Measurements from ENCODE around the gene PTPN3.

The PTPN3 gene

GRCh38 chr9:109496841-109497225 is 1.3 kb downstream of the PTPN3 start:
- no peaks in the 10 kb centered on the region for H3K36me3 ChIP-seq (ENCODE audit: insufficient read depth, low read length)
- H3K9ac ChIP-seq (ENCODE audit: low read depth, low read length) = no peak overlapping the region
- no peaks in the 10 kb centered on the region for H3K4me1 ChIP-seq (ENCODE audit: insufficient read depth, low read length)
- no peaks in the 10 kb centered on the region for H3K9me3 ChIP-seq (ENCODE audit: control insufficient read depth, insufficient read depth, low read length)

GRCh38 chr9:109496218-109496617 is 1.9 kb downstream of the PTPN3 start:
- H3K36me3 ChIP-seq (ENCODE audit: insufficient read depth, low read length) = no peaks in the 10 kb centered on the region
- H3K9ac ChIP-seq (ENCODE audit: low read depth, low read length) = no peak overlapping the region
- H3K9me3 ChIP-seq (ENCODE audit: control insufficient read depth, insufficient read depth, low read length) = no peaks in the 10 kb centered on the region
- no peaks in the 10 kb centered on the region for H3K4me1 ChIP-seq (ENCODE audit: insufficient read depth, low read length)

- Histone ChIP-seq H3K9ac (ENCODE audit: low read depth, low read length) (no peak overlapping the region), H3K36me3 (ENCODE audit: insufficient read depth, low read length) (no peaks in the 10 kb centered on the region), H3K4me1 (ENCODE audit: insufficient read depth, low read length) (no peaks in the 10 kb centered on the region), H3K9me3 (ENCODE audit: control insufficient read depth, insufficient read depth, low read length) (no peaks in the 10 kb centered on the region)
Observed at GRCh38 chr9:109493648-109494047, 4.5 kb downstream of the PTPN3 start.

GRCh38 chr9:109491590-109491989 is 6.5 kb downstream of the PTPN3 start:
- Histone ChIP-seq H3K4me1 (ENCODE audit: insufficient read depth, low read length) (no peaks in the 10 kb centered on the region), H3K36me3 (ENCODE audit: insufficient read depth, low read length) (no peaks in the 10 kb centered on the region), H3K9ac (ENCODE audit: low read depth, low read length) (no peak overlapping the region), H3K9me3 (ENCODE audit: control insufficient read depth, insufficient read depth, low read length) (no peaks in the 10 kb centered on the region)

GRCh38 chr9:109488791-109489492 is 9.2 kb downstream of the PTPN3 start:
- no peaks in the 10 kb centered on the region for H3K4me1 ChIP-seq (ENCODE audit: insufficient read depth, low read length)

GRCh38 chr9:109488351-109488750 is 9.8 kb downstream of the PTPN3 start:
- no peaks in the 10 kb centered on the region for H3K9me3 ChIP-seq (ENCODE audit: control insufficient read depth, insufficient read depth, low read length)
- H3K36me3 ChIP-seq (ENCODE audit: insufficient read depth, low read length) = no peaks in the 10 kb centered on the region
- H3K9ac ChIP-seq (ENCODE audit: low read depth, low read length) = no peak overlapping the region
- no peaks in the 10 kb centered on the region for H3K4me1 ChIP-seq (ENCODE audit: insufficient read depth, low read length)

More at GRCh38 chr9:109488791-109489492, 9.2 kb downstream of the PTPN3 start:
- no peaks in the 10 kb centered on the region for H3K9me3 ChIP-seq (ENCODE audit: control insufficient read depth, insufficient read depth, low read length)
- no peaks in the 10 kb centered on the region for H3K36me3 ChIP-seq (ENCODE audit: insufficient read depth, low read length)
- H3K9ac ChIP-seq (ENCODE audit: low read depth, low read length) = no peak overlapping the region

GRCh38 chr9:109487247-109487646 is 10.9 kb downstream of the PTPN3 start:
- H3K9ac ChIP-seq (ENCODE audit: low read depth, low read length) = no peak overlapping the region
- H3K4me1 ChIP-seq (ENCODE audit: insufficient read depth, low read length) = no peaks in the 10 kb centered on the region
- H3K36me3 ChIP-seq (ENCODE audit: insufficient read depth, low read length) = no peaks in the 10 kb centered on the region

GRCh38 chr9:109483744-109484429 is 14.2 kb downstream of the PTPN3 start:
- Histone ChIP-seq H3K36me3 (ENCODE audit: insufficient read depth, low read length) (no peaks in the 10 kb centered on the region), H3K9me3 (ENCODE audit: control insufficient read depth, insufficient read depth, low read length) (no peaks in the 10 kb centered on the region), H3K4me1 (ENCODE audit: insufficient read depth, low read length) (no peaks in the 10 kb centered on the region), H3K9ac (ENCODE audit: low read depth, low read length) (no peak overlapping the region)

More at GRCh38 chr9:109487247-109487646, 10.9 kb downstream of the PTPN3 start:
- H3K9me3 ChIP-seq (ENCODE audit: control insufficient read depth, insufficient read depth, low read length) = no peaks in the 10 kb centered on the region

GRCh38 chr9:109482391-109482916 is 15.7 kb downstream of the PTPN3 start:
- Histone ChIP-seq H3K36me3 (ENCODE audit: insufficient read depth, low read length) (no peaks in the 10 kb centered on the region), H3K9ac (ENCODE audit: low read depth, low read length) (no peak overlapping the region), H3K4me1 (ENCODE audit: insufficient read depth, low read length) (peaks cover 5% of the 10 kb centered on the region; the same call in 1 of the 2 replicates), H3K9me3 (ENCODE audit: control insufficient read depth, insufficient read depth, low read length) (no peaks in the 10 kb centered on the region)

GRCh38 chr9:109481856-109482255 is 16.3 kb downstream of the PTPN3 start:
- H3K4me1 ChIP-seq (ENCODE audit: insufficient read depth, low read length) = peaks cover 6% of the 10 kb centered on the region; the same call in 1 of the 2 replicates
- H3K9me3 ChIP-seq (ENCODE audit: control insufficient read depth, insufficient read depth, low read length) = no peaks in the 10 kb centered on the region
- H3K36me3 ChIP-seq (ENCODE audit: insufficient read depth, low read length) = no peaks in the 10 kb centered on the region
- H3K9ac ChIP-seq (ENCODE audit: low read depth, low read length) = no peak overlapping the region

GRCh38 chr9:109479822-109480221 is 18.3 kb downstream of the PTPN3 start:
- Histone ChIP-seq H3K36me3 (ENCODE audit: insufficient read depth, low read length) (no peaks in the 10 kb centered on the region), H3K4me1 (ENCODE audit: insufficient read depth, low read length) (peaks cover 6% of the 10 kb centered on the region; the same call in 1 of the 2 replicates), H3K9ac (ENCODE audit: low read depth, low read length) (no peak overlapping the region), H3K9me3 (ENCODE audit: control insufficient read depth, insufficient read depth, low read length) (no peaks in the 10 kb centered on the region)

GRCh38 chr9:109478665-109479380 is 19.3 kb downstream of the PTPN3 start:
- H3K9ac ChIP-seq (ENCODE audit: low read depth, low read length) = no peak overlapping the region
- no peaks in the 10 kb centered on the region for H3K36me3 ChIP-seq (ENCODE audit: insufficient read depth, low read length)
- no peaks in the 10 kb centered on the region for H3K9me3 ChIP-seq (ENCODE audit: control insufficient read depth, insufficient read depth, low read length)
- H3K4me1 ChIP-seq (ENCODE audit: insufficient read depth, low read length) = peaks cover 6% of the 10 kb centered on the region; the same call in 1 of the 2 replicates

GRCh38 chr9:109478051-109478563 is 20.0 kb downstream of the PTPN3 start:
- peaks cover 6% of the 10 kb centered on the region; the same call in 1 of the 2 replicates for H3K4me1 ChIP-seq (ENCODE audit: insufficient read depth, low read length)
- no peak overlapping the region for H3K9ac ChIP-seq (ENCODE audit: low read depth, low read length)
- H3K9me3 ChIP-seq (ENCODE audit: control insufficient read depth, insufficient read depth, low read length) = no peaks in the 10 kb centered on the region
- no peaks in the 10 kb centered on the region for H3K36me3 ChIP-seq (ENCODE audit: insufficient read depth, low read length)

Data from ES-I3 (cell line).